GM12878 (cell line): ENCODE results near the gene SYNPO2L. TPM values are rescaled to one million over a fixed set of nuclear protein-coding genes. Genes with fewer than 3 reads are reported as not detected.

Source experiments
- ATAC-seq: fragments of 200-7000 bp; cut with Tn5 transposase; 3 replicates; pipeline ENCODE4 v1.9.1; 2020; ENCODE audit warnings: mild to moderate bottlenecking, moderate library complexity
- BruUV-seq: library from RNA; stranded (reverse); fragments of 400-500 nt; replicated peaks from 2 replicates; lab custom pipeline; 2021; lab: Mats Ljungman, UMichigan
- CTCF ChIA-PET: fragments of 300-600 bp; sonication (Branson Sonifier 250); formaldehyde crosslinking; extraction: SDS; loops from one replicate; lab custom pipeline; 2021; ENCODE audit warnings: inconsistent platforms; lab: Yijun Ruan, JAX
- POLR2A ChIA-PET: fragments of 350-600 bp; formaldehyde crosslinking; extraction: SDS; loops from one replicate; lab custom pipeline; 2021; ENCODE audit warnings: inconsistent platforms; lab: Charles Lee
- RAD21 ChIA-PET: fragments of 300-600 bp; sonication (Branson Sonifier 250); formaldehyde crosslinking; loops from one replicate; lab custom pipeline; 2023; ENCODE audit warnings: antibody characterized with exemption; ENCODE audit not compliant: unreplicated experiment; lab: Charles Lee
- SMC1A ChIA-PET: fragments of 300-600 bp; sonication (Branson Sonifier 250); formaldehyde crosslinking; loops from one replicate; lab custom pipeline; 2023; ENCODE audit not compliant: unreplicated experiment, uncharacterized antibody; lab: Charles Lee
- DNase-seq: peaks from one replicate; pipeline ENCODE4 v3.0.0-alpha.2; 2011; ENCODE audit warnings: low read depth, low spot score
- FAIRE-seq: peaks from 3 replicates; lab custom pipeline; 2011; peaks lifted over from hg19 to GRCh38; lab: Jason Lieb, UNC
- H2AFZ ChIP-seq: 2 replicates; pipeline ENCODE4 v1.6.0; 2011; ENCODE audit warnings: low read depth, low read length, control low read depth; ENCODE audit not compliant: control insufficient read depth
- H3K27ac ChIP-seq: 2 replicates; pipeline ENCODE4 v1.5.1; 2011; ENCODE audit warnings: control low read depth; ENCODE audit not compliant: control insufficient read depth, insufficient read depth
- H3K27me3 ChIP-seq, 2 experiments: replicated peaks in 1 of 2; 2 replicates each; pipeline versions ENCODE4 v1.6.0 to v1.6.1; 2011; ENCODE audit warnings: low read length in 1 of 2; ENCODE audit not compliant: control insufficient read depth in 2 of 2, insufficient read depth in 2 of 2
- H3K36me3 ChIP-seq, 2 experiments: 2 replicates each; pipeline ENCODE4 v1.5.1; 2011; ENCODE audit warnings: low read length in 1 of 2; ENCODE audit not compliant: control insufficient read depth in 2 of 2, insufficient read depth in 2 of 2
- H3K4me1 ChIP-seq: 2 replicates; pipeline ENCODE4 v1.6.1; 2011; ENCODE audit warnings: mild to moderate bottlenecking, low read length, moderate library complexity, mixed read lengths; ENCODE audit not compliant: control insufficient read depth, insufficient read depth
- H3K4me2 ChIP-seq: 2 replicates; pipeline ENCODE4 v1.6.0; 2011; ENCODE audit warnings: control low read depth; ENCODE audit not compliant: control insufficient read depth, insufficient read depth
- H3K4me3 ChIP-seq: fragments of 200-600 bp; sonication (generic); 2 replicates; pipeline ENCODE4 v1.5.1; 2016
- H3K79me2 ChIP-seq: 2 replicates; pipeline ENCODE4 v1.6.0; 2011; ENCODE audit warnings: low read length; ENCODE audit not compliant: control insufficient read depth, insufficient read depth
- H3K9ac ChIP-seq: 2 replicates; pipeline ENCODE4 v1.8.0; 2011; ENCODE audit warnings: low read length, control low read depth, mixed read lengths; ENCODE audit not compliant: control insufficient read depth, insufficient read depth
- H3K9me3 ChIP-seq: replicated peaks from 3 replicates; pipeline ENCODE4 v1.5.1; 2011; ENCODE audit warnings: mild to moderate bottlenecking, low read length; ENCODE audit not compliant: control insufficient read depth, insufficient read depth
- H4K20me1 ChIP-seq: 2 replicates; pipeline ENCODE4 v1.6.0; 2011; ENCODE audit not compliant: control insufficient read depth, insufficient read depth
- MYC ChIP-seq: IDR thresholded peaks from 2 replicates; pipeline ENCODE4 v1.6.1; 2011; ENCODE audit warnings: mild to moderate bottlenecking, low read length, moderate library complexity, inconsistent platforms; ENCODE audit not compliant: insufficient read depth, insufficient replicate concordance, insufficient read length, severe bottlenecking
- TBL1XR1 ChIP-seq: IDR thresholded peaks from 2 replicates; pipeline ENCODE4 v1.6.1; 2012; ENCODE audit warnings: low read depth, low read length, improper control_type of control experiment
- ZNF207 ChIP-seq: fragments of 450-650 bp; IDR thresholded peaks from 2 replicates; pipeline ENCODE4 v1.6.1; 2014; ENCODE audit warnings: antibody characterized with exemption, mild to moderate bottlenecking, borderline replicate concordance
- WGBS: methylation state at CpG from one replicate; pipeline ENCODE4 v1.1.6; 2016; ENCODE audit warnings: low lambda C conversion rate; ENCODE audit not compliant: insufficient replicate concordance, insufficient coverage; ENCODE audit errors: missing lambda C conversion rate; 5-methylcytosine and 5-hydroxymethylcytosine counted together
- in situ Hi-C: fragments of 300-500 bp; cut with MboI; formaldehyde crosslinking; loops from 9 replicates; pipeline ENCODE4 v1.14.3; 2018; ENCODE audit warnings: mixed read lengths
- intact Hi-C: fragments of 100-400 bp; cut with micrococcal nuclease; formaldehyde crosslinking; loops from one replicate; pipeline ENCODE4 v1.14.2; 2022; ENCODE audit not compliant: unreplicated experiment
- polyA plus RNA-seq, 11 experiments: library from polyadenylated mRNA; depleted of rRNA in 4 of 11; unstranded in 6 of 11; stranded (reverse) in 5 of 11; fragments of >200 nt; fragmentation: Nextera tagmentation in 4 of 11; fragmentation: Illumina TruSeq in 1 of 11; extraction: Ambion mirVana in 4 of 11; extraction: Trizol in 1 of 11; gene quantifications; 1 replicate in 1 of 11; 2 replicates in 10 of 11; pipeline versions ENCODE4 v1.2.1 to v1.2.3, GENCODE V29; 2011 to 2016; ENCODE audit warnings: inconsistent platforms in 2 of 11, missing spikeins in 2 of 11, low read depth in 1 of 11
- total RNA-seq, 4 experiments: library from RNA; depleted of rRNA in 3 of 4; stranded (reverse); fragments of >200 nt in 3 of 4; fragmentation: Illumina TruSeq in 1 of 4; extraction: Trizol in 1 of 4; gene quantifications; 2 replicates each; pipeline versions ENCODE4 v1.2.1 to v1.2.3, GENCODE V29; 2013 to 2021
- TF ChIP-seq, protein P1 (sequence below): IDR thresholded peaks from 2 replicates; pipeline ENCODE4 v1.6.1; 2012; ENCODE audit warnings: low read length, inconsistent platforms
- TF ChIP-seq, protein P2 (sequence below): fragments of 450-650 bp; IDR thresholded peaks from 2 replicates; pipeline ENCODE4 v1.6.1; 2017; ENCODE audit warnings: antibody characterized with exemption, mild to moderate bottlenecking, moderate library complexity
- TF ChIP-seq, protein P3 (sequence below): IDR thresholded peaks from 2 replicates; pipeline ENCODE4 v1.6.1; 2012; ENCODE audit warnings: improper control_type of control experiment, low read depth, low read length; ENCODE audit not compliant: insufficient replicate concordance
- TF ChIP-seq, protein P4 (sequence below): fragments of 450-650 bp; IDR thresholded peaks from 2 replicates; pipeline ENCODE4 v1.6.1; 2016; ENCODE audit warnings: mild to moderate bottlenecking

Gene SYNPO2L
- total and polyA plus RNA-seq, 10 of the 15 experiments (the other 5 are each of a cell fraction or from before 2014, with no cell fraction given) = 0.01 to 2.3 (median 0.59) TPM

DNA sequence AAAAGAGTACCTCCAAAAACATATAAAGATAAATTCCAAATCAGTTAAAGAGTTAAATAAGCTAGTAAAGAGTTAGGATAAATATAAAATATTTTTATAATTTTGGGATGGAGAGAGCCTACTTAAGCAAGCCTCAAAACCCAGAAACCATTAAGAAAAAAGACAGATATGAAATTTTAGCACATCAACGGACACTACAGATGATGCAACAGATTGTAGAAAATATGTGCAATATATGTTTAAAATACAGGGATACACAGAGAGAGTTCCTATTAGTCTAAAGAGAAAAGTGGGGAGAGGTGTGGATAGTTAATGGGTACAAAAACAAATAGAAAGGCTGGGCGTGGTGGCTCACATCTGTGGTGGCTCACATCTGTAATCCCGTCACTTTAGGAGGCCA, 41.1 kb downstream of the SYNPO2L start (continued):
- TF ChIP-seq, protein P1, sequence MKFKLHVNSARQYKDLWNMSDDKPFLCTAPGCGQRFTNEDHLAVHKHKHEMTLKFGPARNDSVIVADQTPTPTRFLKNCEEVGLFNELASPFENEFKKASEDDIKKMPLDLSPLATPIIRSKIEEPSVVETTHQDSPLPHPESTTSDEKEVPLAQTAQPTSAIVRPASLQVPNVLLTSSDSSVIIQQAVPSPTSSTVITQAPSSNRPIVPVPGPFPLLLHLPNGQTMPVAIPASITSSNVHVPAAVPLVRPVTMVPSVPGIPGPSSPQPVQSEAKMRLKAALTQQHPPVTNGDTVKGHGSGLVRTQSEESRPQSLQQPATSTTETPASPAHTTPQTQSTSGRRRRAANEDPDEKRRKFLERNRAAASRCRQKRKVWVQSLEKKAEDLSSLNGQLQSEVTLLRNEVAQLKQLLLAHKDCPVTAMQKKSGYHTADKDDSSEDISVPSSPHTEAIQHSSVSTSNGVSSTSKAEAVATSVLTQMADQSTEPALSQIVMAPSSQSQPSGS = no peak
- TF ChIP-seq, protein P2, sequence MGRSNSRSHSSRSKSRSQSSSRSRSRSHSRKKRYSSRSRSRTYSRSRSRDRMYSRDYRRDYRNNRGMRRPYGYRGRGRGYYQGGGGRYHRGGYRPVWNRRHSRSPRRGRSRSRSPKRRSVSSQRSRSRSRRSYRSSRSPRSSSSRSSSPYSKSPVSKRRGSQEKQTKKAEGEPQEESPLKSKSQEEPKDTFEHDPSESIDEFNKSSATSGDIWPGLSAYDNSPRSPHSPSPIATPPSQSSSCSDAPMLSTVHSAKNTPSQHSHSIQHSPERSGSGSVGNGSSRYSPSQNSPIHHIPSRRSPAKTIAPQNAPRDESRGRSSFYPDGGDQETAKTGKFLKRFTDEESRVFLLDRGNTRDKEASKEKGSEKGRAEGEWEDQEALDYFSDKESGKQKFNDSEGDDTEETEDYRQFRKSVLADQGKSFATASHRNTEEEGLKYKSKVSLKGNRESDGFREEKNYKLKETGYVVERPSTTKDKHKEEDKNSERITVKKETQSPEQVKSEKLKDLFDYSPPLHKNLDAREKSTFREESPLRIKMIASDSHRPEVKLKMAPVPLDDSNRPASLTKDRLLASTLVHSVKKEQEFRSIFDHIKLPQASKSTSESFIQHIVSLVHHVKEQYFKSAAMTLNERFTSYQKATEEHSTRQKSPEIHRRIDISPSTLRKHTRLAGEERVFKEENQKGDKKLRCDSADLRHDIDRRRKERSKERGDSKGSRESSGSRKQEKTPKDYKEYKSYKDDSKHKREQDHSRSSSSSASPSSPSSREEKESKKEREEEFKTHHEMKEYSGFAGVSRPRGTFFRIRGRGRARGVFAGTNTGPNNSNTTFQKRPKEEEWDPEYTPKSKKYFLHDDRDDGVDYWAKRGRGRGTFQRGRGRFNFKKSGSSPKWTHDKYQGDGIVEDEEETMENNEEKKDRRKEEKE = no peak

DNA sequence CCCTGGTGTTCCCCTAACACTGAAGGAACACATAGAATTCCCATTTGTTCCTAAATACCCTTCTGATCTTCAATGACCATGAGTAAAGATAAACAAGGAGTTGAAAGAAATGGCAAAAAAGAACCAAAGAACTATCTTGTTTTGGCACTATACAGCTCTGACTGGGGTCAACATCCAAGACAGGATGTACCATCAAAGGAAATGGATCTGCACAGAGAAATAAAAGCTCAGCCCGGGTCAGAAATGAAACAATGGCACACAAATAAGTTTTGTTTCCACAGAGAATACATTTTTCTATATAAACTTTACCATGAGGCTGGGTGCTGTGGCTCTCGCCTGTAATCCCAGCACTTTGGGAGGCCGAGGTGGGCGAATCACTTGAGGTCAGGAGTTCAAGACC, 46.7 kb downstream of the SYNPO2L start:
- H2AFZ ChIP-seq = no peak overlapping the region
- WGBS = 48% methylated on average over 4 of the region's 4 CpGs
- FAIRE-seq = no peak
- DNase-seq = no peak
- H3K4me2 ChIP-seq = no peak overlapping the region
- no peaks in the 10 kb centered on the region for H3K79me2 ChIP-seq
- no TSS peak for BruUV-seq
- H3K9me3 ChIP-seq = no peaks in the 10 kb centered on the region
- in situ Hi-C loops = no loop called here
- no peaks in the 10 kb centered on the region for H3K27me3 ChIP-seq
- ChIA-PET SMC1A (interaction anchor here (0.6 to 0.9 kb wide), 2 partner anchors 19 to 78 kb away, joined by 3 to 4 read pairs; no protein-coding TSS in a partner anchor), POLR2A (interaction anchor here (0.9 kb wide), 1 partner anchor 18 kb away, joined by 3 read pairs; the partner anchor contains the start of gene USP54), CTCF (interaction anchor here (0.7 to 1.3 kb wide), 3 partner anchors 14 to 417 kb away, joined by 3 read pairs; no protein-coding TSS in a partner anchor), RAD21 (interaction anchor here (0.8 kb wide), 1 partner anchor 78 kb away, joined by 5 read pairs; no protein-coding TSS in a partner anchor)
- H3K9ac ChIP-seq = no peak overlapping the region
- intact Hi-C loops = no loop called here
- H3K27ac ChIP-seq = no peak overlapping the region
- no peak for ATAC-seq
- no peaks in the 10 kb centered on the region for H4K20me1 ChIP-seq
- H3K4me3 ChIP-seq = no peak overlapping the region
- H3K4me1 ChIP-seq = no peaks in the 10 kb centered on the region
- no peaks in the 10 kb centered on the region for H3K36me3 ChIP-seq
- TF ChIP-seq, protein P3, sequence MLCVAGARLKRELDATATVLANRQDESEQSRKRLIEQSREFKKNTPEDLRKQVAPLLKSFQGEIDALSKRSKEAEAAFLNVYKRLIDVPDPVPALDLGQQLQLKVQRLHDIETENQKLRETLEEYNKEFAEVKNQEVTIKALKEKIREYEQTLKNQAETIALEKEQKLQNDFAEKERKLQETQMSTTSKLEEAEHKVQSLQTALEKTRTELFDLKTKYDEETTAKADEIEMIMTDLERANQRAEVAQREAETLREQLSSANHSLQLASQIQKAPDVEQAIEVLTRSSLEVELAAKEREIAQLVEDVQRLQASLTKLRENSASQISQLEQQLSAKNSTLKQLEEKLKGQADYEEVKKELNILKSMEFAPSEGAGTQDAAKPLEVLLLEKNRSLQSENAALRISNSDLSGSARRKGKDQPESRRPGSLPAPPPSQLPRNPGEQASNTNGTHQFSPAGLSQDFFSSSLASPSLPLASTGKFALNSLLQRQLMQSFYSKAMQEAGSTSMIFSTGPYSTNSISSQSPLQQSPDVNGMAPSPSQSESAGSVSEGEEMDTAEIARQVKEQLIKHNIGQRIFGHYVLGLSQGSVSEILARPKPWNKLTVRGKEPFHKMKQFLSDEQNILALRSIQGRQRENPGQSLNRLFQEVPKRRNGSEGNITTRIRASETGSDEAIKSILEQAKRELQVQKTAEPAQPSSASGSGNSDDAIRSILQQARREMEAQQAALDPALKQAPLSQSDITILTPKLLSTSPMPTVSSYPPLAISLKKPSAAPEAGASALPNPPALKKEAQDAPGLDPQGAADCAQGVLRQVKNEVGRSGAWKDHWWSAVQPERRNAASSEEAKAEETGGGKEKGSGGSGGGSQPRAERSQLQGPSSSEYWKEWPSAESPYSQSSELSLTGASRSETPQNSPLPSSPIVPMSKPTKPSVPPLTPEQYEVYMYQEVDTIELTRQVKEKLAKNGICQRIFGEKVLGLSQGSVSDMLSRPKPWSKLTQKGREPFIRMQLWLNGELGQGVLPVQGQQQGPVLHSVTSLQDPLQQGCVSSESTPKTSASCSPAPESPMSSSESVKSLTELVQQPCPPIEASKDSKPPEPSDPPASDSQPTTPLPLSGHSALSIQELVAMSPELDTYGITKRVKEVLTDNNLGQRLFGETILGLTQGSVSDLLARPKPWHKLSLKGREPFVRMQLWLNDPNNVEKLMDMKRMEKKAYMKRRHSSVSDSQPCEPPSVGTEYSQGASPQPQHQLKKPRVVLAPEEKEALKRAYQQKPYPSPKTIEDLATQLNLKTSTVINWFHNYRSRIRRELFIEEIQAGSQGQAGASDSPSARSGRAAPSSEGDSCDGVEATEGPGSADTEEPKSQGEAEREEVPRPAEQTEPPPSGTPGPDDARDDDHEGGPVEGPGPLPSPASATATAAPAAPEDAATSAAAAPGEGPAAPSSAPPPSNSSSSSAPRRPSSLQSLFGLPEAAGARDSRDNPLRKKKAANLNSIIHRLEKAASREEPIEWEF = no peak
- TF ChIP-seq ZNF207 = no peak
- TF ChIP-seq, protein P4, sequence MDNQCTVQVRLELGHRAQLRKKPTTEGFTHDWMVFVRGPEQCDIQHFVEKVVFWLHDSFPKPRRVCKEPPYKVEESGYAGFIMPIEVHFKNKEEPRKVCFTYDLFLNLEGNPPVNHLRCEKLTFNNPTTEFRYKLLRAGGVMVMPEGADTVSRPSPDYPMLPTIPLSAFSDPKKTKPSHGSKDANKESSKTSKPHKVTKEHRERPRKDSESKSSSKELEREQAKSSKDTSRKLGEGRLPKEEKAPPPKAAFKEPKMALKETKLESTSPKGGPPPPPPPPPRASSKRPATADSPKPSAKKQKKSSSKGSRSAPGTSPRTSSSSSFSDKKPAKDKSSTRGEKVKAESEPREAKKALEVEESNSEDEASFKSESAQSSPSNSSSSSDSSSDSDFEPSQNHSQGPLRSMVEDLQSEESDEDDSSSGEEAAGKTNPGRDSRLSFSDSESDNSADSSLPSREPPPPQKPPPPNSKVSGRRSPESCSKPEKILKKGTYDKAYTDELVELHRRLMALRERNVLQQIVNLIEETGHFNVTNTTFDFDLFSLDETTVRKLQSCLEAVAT = no peak
- TF ChIP-seq, protein P1 = no peak
- no peak for TF ChIP-seq MYC
- no peak for TF ChIP-seq TBL1XR1
